BJ (cell line): ENCODE measurements around the gene RNLS. TPM values are rescaled to one million over a fixed set of nuclear protein-coding genes. Genes with fewer than 3 reads are reported as not detected.

ENCODE experiments used
- CTCF ChIA-PET: fragments of 350-600 bp; formaldehyde crosslinking; extraction: SDS; loops from one replicate; lab custom pipeline; 2021; ENCODE audit warnings: antibody characterized with exemption, inconsistent platforms; lab: Yijun Ruan, JAX
- POLR2A ChIA-PET: fragments of 300-600 bp; sonication (Branson Sonifier 250); formaldehyde crosslinking; extraction: SDS; loops from one replicate; lab custom pipeline; 2021; ENCODE audit warnings: antibody characterized with exemption; lab: Charles Lee
- DNase-seq: peaks from one replicate; pipeline ENCODE4 v3.0.0-alpha.2; 2011; ENCODE audit warnings: low read depth
- H3K27me3 ChIP-seq: 2 replicates; pipeline ENCODE4 v1.6.0; 2011; ENCODE audit warnings: low read length; ENCODE audit not compliant: control insufficient read depth, insufficient read depth
- H3K36me3 ChIP-seq: 2 replicates; pipeline ENCODE4 v1.5.1; 2011; ENCODE audit warnings: low read length; ENCODE audit not compliant: control insufficient read depth, insufficient read depth
- H3K4me3 ChIP-seq: 2 replicates; pipeline ENCODE4 v1.5.1; 2011; ENCODE audit warnings: low read depth, mild to moderate bottlenecking, control low read depth, low read length
- polyA plus RNA-seq: library from polyadenylated mRNA; depleted of rRNA; stranded (reverse); fragments of >200 nt; gene quantifications from 2 replicates; pipeline ENCODE4 v1.2.3, GENCODE V29; 2011
- TF ChIP-seq, protein P1 (sequence below): IDR thresholded peaks from 2 replicates; pipeline ENCODE4 v1.5.1; 2011; ENCODE audit warnings: low read depth, mild to moderate bottlenecking, control low read depth, inconsistent platforms, low read length, moderate library complexity; ENCODE audit not compliant: insufficient read depth

The RNLS gene
- polyA plus RNA-seq, 1 experiment, result 11.8 TPM

DNA sequence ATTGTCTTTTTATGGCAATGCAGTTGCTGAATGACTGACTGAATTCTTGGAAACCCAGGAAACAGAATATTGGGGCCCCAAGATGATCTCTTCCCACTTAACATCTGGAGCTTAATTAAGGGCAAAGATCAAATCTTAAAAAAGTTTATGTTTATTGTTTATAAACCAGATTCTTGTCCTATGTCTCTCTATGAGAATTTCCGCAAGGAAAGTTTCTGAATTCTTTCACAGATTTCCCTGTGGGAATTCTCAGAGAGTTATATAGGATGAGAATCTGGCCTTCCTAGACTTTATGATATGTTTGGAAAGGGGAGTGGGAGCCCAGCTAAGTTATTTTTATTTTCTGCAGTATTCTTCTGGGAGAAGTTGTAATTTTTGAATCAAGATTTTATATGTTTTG lies 166.3 kb downstream of the RNLS start:
- CTCF ChIA-PET, result interaction anchor here (1.5 kb wide), 1 partner anchor 15 kb away, joined by 4 read pairs; no protein-coding TSS in a partner anchor
- no peaks in the 10 kb centered on the region for H3K27me3 ChIP-seq
- POLR2A ChIA-PET, result no interaction called here
- H3K4me3 ChIP-seq, result no peak overlapping the region
- TF ChIP-seq, protein P1, sequence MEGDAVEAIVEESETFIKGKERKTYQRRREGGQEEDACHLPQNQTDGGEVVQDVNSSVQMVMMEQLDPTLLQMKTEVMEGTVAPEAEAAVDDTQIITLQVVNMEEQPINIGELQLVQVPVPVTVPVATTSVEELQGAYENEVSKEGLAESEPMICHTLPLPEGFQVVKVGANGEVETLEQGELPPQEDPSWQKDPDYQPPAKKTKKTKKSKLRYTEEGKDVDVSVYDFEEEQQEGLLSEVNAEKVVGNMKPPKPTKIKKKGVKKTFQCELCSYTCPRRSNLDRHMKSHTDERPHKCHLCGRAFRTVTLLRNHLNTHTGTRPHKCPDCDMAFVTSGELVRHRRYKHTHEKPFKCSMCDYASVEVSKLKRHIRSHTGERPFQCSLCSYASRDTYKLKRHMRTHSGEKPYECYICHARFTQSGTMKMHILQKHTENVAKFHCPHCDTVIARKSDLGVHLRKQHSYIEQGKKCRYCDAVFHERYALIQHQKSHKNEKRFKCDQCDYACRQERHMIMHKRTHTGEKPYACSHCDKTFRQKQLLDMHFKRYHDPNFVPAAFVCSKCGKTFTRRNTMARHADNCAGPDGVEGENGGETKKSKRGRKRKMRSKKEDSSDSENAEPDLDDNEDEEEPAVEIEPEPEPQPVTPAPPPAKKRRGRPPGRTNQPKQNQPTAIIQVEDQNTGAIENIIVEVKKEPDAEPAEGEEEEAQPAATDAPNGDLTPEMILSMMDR, result no peak
- H3K36me3 ChIP-seq, result no peaks in the 10 kb centered on the region
- DNase-seq, result no peak

DNA sequence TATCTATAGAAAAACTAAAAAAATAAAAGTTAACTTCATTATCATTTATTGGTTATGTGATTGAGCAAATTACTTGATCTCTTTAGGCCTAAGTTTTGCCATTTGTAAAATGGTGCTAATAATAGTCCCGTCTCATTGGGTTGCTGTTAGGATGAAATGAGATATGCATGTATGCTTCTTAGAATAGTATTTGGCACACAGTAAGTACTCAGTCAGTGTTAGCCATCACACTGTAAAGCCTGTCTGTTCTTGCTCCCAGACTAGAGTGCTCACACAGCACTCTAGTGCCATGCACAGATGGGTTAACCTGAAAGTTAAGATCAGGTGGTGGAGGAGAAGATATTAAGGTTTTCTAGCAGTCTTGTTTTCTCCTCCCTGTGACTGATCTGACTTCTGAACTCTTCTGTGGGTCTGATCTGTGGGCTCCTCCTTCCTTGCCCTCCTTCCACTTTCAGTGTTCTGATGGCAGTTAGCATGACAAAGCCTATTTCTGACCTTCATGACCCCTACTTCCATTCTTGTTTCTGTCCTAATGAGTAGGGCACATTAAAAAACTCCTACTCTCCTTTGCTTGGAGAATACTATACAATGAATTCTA lies 167.5 kb downstream of the RNLS start:
- DNase-seq, result no peak
- H3K36me3 ChIP-seq, result no peaks in the 10 kb centered on the region
- no peaks in the 10 kb centered on the region for H3K27me3 ChIP-seq
- ChIA-PET POLR2A (no interaction called here), CTCF (no interaction called here)
- TF ChIP-seq, protein P1, result no peak
- no peak overlapping the region for H3K4me3 ChIP-seq

DNA sequence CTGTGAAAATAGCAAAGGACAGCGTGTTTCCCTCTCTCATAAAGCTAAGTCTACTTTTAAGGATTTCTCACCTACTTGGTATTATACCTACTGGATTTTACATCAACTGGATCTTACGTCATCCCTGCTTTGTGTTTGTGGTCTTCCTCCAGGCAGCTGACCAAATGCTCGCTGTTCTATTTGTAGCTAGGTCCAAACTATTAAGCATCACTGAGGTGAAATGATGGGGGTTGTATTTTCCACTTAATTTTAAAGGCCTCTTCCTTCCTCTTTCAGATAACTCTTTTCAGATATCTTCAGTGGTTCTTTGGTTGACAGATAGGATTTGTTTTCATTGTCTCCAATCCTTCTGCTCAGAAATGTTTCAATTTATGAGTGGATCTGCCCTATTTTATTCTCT lies 169.7 kb downstream of the RNLS start:
- Histone ChIP-seq H3K4me3 (no peak overlapping the region), H3K36me3 (no peaks in the 10 kb centered on the region), H3K27me3 (no peaks in the 10 kb centered on the region)
- CTCF ChIA-PET, result no interaction called here
- no peak for DNase-seq
- TF ChIP-seq, protein P1, result no peak
- POLR2A ChIA-PET, result no interaction called here

DNA sequence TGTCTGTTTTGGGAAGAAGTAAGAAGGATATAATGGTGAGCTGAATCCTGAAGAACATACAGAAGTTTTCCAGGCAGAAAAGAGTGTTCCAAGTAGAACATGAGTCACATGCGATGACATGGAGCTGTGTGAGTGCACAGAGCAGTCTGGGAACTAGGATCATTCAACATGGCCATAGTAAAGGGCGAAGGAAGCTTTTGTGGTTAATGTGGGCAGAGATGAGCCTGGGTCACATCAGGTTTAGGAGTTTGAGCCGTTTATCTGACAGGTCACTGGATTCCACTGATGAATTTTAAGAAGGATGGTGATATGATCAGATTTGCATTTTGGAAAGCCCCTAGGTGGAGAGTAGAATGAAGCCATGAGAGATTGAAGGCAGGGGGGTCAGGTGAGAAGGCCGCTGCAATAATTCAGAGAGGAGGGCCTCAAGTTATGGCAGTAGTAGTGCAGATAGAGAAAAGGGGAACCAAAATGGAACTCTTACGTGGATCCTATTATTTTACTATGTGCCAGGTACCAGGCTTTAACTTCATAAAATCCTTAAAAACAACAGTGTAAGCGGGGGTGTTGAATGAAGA lies 171.3 kb downstream of the RNLS start:
- POLR2A ChIA-PET, result no interaction called here
- Histone ChIP-seq H3K27me3 (no peaks in the 10 kb centered on the region), H3K36me3 (no peaks in the 10 kb centered on the region), H3K4me3 (no peak overlapping the region)
- DNase-seq, result no peak
- TF ChIP-seq, protein P1, result no peak
- CTCF ChIA-PET, result no interaction called here

DNA sequence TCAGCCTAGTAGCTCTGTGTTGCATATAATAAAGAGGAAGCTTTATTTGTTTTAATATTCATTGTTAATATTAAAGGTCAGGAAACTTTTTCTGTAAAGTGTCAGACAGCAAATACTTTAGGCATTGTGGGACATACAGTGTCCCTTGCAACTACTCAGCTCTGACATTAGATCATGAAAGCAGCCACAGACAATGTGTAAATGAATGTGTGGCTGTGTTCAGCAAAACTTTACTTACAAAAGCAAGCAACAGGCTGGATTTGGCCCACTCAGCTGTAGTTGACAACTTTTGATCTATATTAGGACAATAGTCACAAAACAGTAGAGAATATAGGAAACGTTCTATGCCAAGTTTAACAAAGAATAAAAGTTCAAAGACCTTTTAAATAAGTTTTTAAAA lies 173.3 kb downstream of the RNLS start:
- TF ChIP-seq, protein P1, result no peak
- no peaks in the 10 kb centered on the region for H3K27me3 ChIP-seq
- no peaks in the 10 kb centered on the region for H3K36me3 ChIP-seq
- ChIA-PET POLR2A (interaction anchor here (0.6 kb wide), 1 partner anchor 209 kb away, joined by 8 read pairs; no protein-coding TSS in a partner anchor), CTCF (no interaction called here)
- no peak overlapping the region for H3K4me3 ChIP-seq
- DNase-seq, result no peak
